Left lung (tissue), 10 donors: ENCODE results near the gene SYNE2. TPM values are rescaled to one million over a fixed set of nuclear protein-coding genes. Genes with fewer than 3 reads are reported as not detected.

Experiments used
- ATAC-seq: fragments of 200-7000 bp; cut with Tn5 transposase; one replicate; pipeline ENCODE4 v1.9.1; 2020; ENCODE audit warnings: moderate library complexity
- DNase-seq, 4 donors: peaks; one replicate each; pipeline ENCODE4 v3.0.0-alpha.2; 2013 to 2020
- H3K27ac ChIP-seq, 2 donors: fragments of 200-600 bp; sonication (generic) in 1 of 2; one replicate each; pipeline versions ENCODE4 v1.5.0 to v1.8.0; 2020 to 2021
- H3K27me3 ChIP-seq, 2 donors: fragments of 200-600 bp; sonication (generic) in 1 of 2; one replicate each; pipeline versions ENCODE4 v1.5.0 to v1.8.0; 2020 to 2021
- H3K36me3 ChIP-seq, 2 donors: fragments of 200-600 bp; sonication (generic) in 1 of 2; one replicate each; pipeline versions ENCODE4 v1.5.0 to v1.8.0; 2020 to 2021
- H3K4me1 ChIP-seq, 2 donors: fragments of 200-600 bp; one replicate each; pipeline ENCODE4 v1.8.0; 2021
- H3K4me3 ChIP-seq, 2 donors: fragments of 200-600 bp; sonication (generic) in 1 of 2; one replicate each; pipeline versions ENCODE4 v1.5.0 to v1.8.0; 2020 to 2021; ENCODE audit warnings: mild to moderate bottlenecking in 1 of 2
- H3K9me3 ChIP-seq, 2 donors: fragments of 200-600 bp; sonication (generic) in 1 of 2; one replicate each; pipeline versions ENCODE4 v1.5.0 to v1.8.0; 2020 to 2021
- CTCF ChIP-seq, 2 donors: fragments of 200-600 bp; sonication (generic) in 1 of 2; IDR thresholded peaks; one replicate each; pipeline versions ENCODE4 v1.5.0 to v1.8.0; 2021; ENCODE audit warnings: antibody characterized with exemption in 2 of 2
- intact Hi-C, 2 donors: fragments of 100-400 bp; cut with DNase I; formaldehyde crosslinking; loops; one replicate each; pipeline versions ENCODE4 v1.11.2 to v1.14.2; 2022
- polyA plus RNA-seq, 6 donors: library from polyadenylated mRNA; unstranded; fragments of 120-200 nt; gene quantifications; one replicate each; pipeline ENCODE4 v1.2.1, GENCODE V29; 2013; ENCODE audit not compliant: insufficient read length in 6 of 6
- total RNA-seq, 2 donors: library from RNA; stranded (reverse); fragmentation: NEBNext Ultra II Directional; extraction: Animal tissue kit (Norgen Biotek cat#: 25700); gene quantifications; one replicate each; pipeline ENCODE4 v1.2.1, GENCODE V29; 2021
- donor health status: DM: no; HTN: yes; CAD: no.
- donor health status: DM: no; HTN: no; CAD: no.

Gene SYNE2
- total and polyA plus RNA-seq, 8 donors = 59.6 to 109 (median 88.5) TPM

- H3K9me3 ChIP-seq = peaks cover 0 to 14% of the 10 kb centered on the region in 2 donors
- ATAC-seq = no peak
- H3K4me1 ChIP-seq = no peaks in the 10 kb centered on the region
- no peak for DNase-seq
- TF ChIP-seq CTCF (IDR thresholded peaks at IDR 0.05) = no peak
- H3K27ac ChIP-seq = peak overlapping the region; percentile 26 to 58
- no peaks in the 10 kb centered on the region for H3K27me3 ChIP-seq
- no peaks in the 10 kb centered on the region for H3K36me3 ChIP-seq
- no peak overlapping the region for H3K4me3 ChIP-seq
- intact Hi-C loops = no loop called here
These were observed 70.6 kb downstream of the SYNE2 start for GRCh38 chr14:63923422-63923752.

GRCh38 chr14:63924375-63924774 is 71.6 kb downstream of the SYNE2 start:
- H3K27me3 ChIP-seq = no peaks in the 10 kb centered on the region
- peaks cover 0 to 14% of the 10 kb centered on the region in 2 donors for H3K9me3 ChIP-seq
- DNase-seq (no peak), ATAC-seq (no peak)
- no peaks in the 10 kb centered on the region for H3K36me3 ChIP-seq
- no peak overlapping the region for H3K27ac ChIP-seq
- TF ChIP-seq CTCF (IDR thresholded peaks at IDR 0.05) = no peak
- H3K4me1 ChIP-seq = no peaks in the 10 kb centered on the region
- H3K4me3 ChIP-seq = no peak overlapping the region
- intact Hi-C loops = no loop called here

- Histone ChIP-seq H3K36me3 (no peaks in the 10 kb centered on the region), H3K4me3 (no peak overlapping the region), H3K27ac (no peak overlapping the region), H3K9me3 (peaks cover 0 to 14% of the 10 kb centered on the region in 2 donors), H3K4me1 (no peaks in the 10 kb centered on the region), H3K27me3 (no peaks in the 10 kb centered on the region)
- TF ChIP-seq CTCF (IDR thresholded peaks at IDR 0.05) = no peak
- DNase-seq = no peak
- no peak for ATAC-seq
- intact Hi-C loops = no loop called here
These were observed 73.8 kb downstream of the SYNE2 start for GRCh38 chr14:63926641-63927040.

- H3K9me3 ChIP-seq = peaks cover 0 to 14% of the 10 kb centered on the region in 2 donors
- H3K27ac ChIP-seq = peak overlapping the region in 1 of 2 donors; percentile 16
- no peaks in the 10 kb centered on the region for H3K4me1 ChIP-seq
- intact Hi-C loops = no loop called here
- ATAC-seq (no peak), DNase-seq (no peak)
- H3K4me3 ChIP-seq = no peak overlapping the region
- H3K27me3 ChIP-seq = no peaks in the 10 kb centered on the region
- TF ChIP-seq CTCF (IDR thresholded peaks at IDR 0.05) = no peak
- H3K36me3 ChIP-seq = no peaks in the 10 kb centered on the region
These were observed 76.0 kb downstream of the SYNE2 start for GRCh38 chr14:63928744-63929174.

GRCh38 chr14:63933110-63933509 is 80.3 kb downstream of the SYNE2 start:
- no peak for TF ChIP-seq CTCF (IDR thresholded peaks at IDR 0.05)
- intact Hi-C loops = no loop called here
- Histone ChIP-seq H3K4me1 (no peaks in the 10 kb centered on the region), H3K27me3 (no peaks in the 10 kb centered on the region), H3K36me3 (no peaks in the 10 kb centered on the region), H3K9me3 (no peaks in the 10 kb centered on the region), H3K4me3 (no peak overlapping the region), H3K27ac (no peak overlapping the region)
- DNase-seq (no peak), ATAC-seq (no peak)
